Upper lobe of left lung (tissue), 6 donors: ENCODE results near the gene SLC26A11. TPM values are rescaled to one million over a fixed set of nuclear protein-coding genes. Genes with fewer than 3 reads are reported as not detected.

ENCODE experiments used
- ATAC-seq, 2 donors: fragments of 200-7000 bp; cut with Tn5 transposase; one replicate each; pipeline ENCODE4 v1.9.1; 2022; ENCODE audit warnings: mild to moderate bottlenecking in 2 of 2, moderate library complexity in 2 of 2; ENCODE audit not compliant: low FRiP score in 2 of 2
- DNase-seq, 2 donors: peaks; one replicate each; pipeline ENCODE4 v3.0.0-alpha.2; 2019 to 2020
- H3K27ac ChIP-seq, 4 donors: fragments of 200-600 bp; sonication (generic); one replicate each; pipeline ENCODE4 v1.5.1; 2016 to 2019
- H3K27me3 ChIP-seq, 4 donors: fragments of 200-600 bp; sonication (generic); one replicate each; pipeline ENCODE4 v1.5.1; 2017 to 2019
- H3K36me3 ChIP-seq, 4 donors: fragments of 200-600 bp; sonication (generic); one replicate each; pipeline ENCODE4 v1.5.1; 2016 to 2019
- H3K4me1 ChIP-seq, 4 donors: fragments of 200-600 bp; sonication (generic); one replicate each; pipeline ENCODE4 v1.5.1; 2018 to 2019
- H3K4me3 ChIP-seq, 4 donors: fragments of 200-600 bp; sonication (generic); one replicate each; pipeline ENCODE4 v1.5.1; 2017 to 2019; ENCODE audit warnings: mild to moderate bottlenecking in 2 of 4, moderate library complexity in 1 of 4
- H3K9me3 ChIP-seq, 4 donors: fragments of 200-600 bp; sonication (generic); one replicate each; pipeline ENCODE4 v1.5.1; 2018 to 2019
- EP300 ChIP-seq, 4 donors: sonication (generic); formaldehyde crosslinking; IDR thresholded peaks; one replicate each; pipeline ENCODE4 v1.5.1; 2017; ENCODE audit warnings: antibody characterized with exemption in 4 of 4, control low read depth in 2 of 4
- POLR2A ChIP-seq, 4 donors: fragments of 450-650 bp; IDR thresholded peaks; one replicate each; pipeline ENCODE4 v1.5.1; 2016 to 2017; ENCODE audit warnings: antibody characterized with exemption in 4 of 4, mild to moderate bottlenecking in 2 of 4
- POLR2AphosphoS5 ChIP-seq, 2 donors: sonication (generic); formaldehyde crosslinking; IDR thresholded peaks; one replicate each; pipeline ENCODE4 v1.5.1; 2017; ENCODE audit warnings: antibody characterized with exemption in 2 of 2
- WGBS, 2 donors: methylation state at CpG; one replicate each; pipeline ENCODE4 v1.1.5; 2017 to 2018; 5-methylcytosine and 5-hydroxymethylcytosine counted together
- total RNA-seq, 6 donors: library from RNA; depleted of rRNA in 4 of 6; stranded (reverse); fragments of >200 nt in 4 of 6; gene quantifications; one replicate each; pipeline versions ENCODE4 v1.1.0 to v1.2.1, GENCODE V29; 2016 to 2021
- TF ChIP-seq, protein P1 (sequence below), 6 experiments: fragments of 450-650 bp in 4 of 6; fragments of 200-600 bp in 2 of 6; sonication (generic) in 2 of 6; IDR thresholded peaks; one replicate each; pipeline ENCODE4 v1.5.1; 2016 to 2019; ENCODE audit warnings: antibody characterized with exemption in 6 of 6
- donor health status: DM: no; HTN: no; CAD: no; lungs with moderate emphysema.
- donor health status: DM: no; HTN: yes; CAD: no; lungs with severe emphysema.

Gene SLC26A11
- total RNA-seq, 6 donors from 2014 or later, result 14.8 to 162 (median 43.1) TPM

GRCh38 chr17:80223838-80224497 lies 3.7 kb downstream of the SLC26A11 start:
- 72 to 94% methylated on average over 11 of the region's 11 CpGs for WGBS, 2 donors
- TF ChIP-seq EP300 (IDR thresholded peaks at IDR 0.05) (no peak), POLR2A (IDR thresholded peaks at IDR 0.05) (no peak), POLR2AphosphoS5 (IDR thresholded peaks at IDR 0.05) (no peak)
- TF ChIP-seq, protein P1, sequence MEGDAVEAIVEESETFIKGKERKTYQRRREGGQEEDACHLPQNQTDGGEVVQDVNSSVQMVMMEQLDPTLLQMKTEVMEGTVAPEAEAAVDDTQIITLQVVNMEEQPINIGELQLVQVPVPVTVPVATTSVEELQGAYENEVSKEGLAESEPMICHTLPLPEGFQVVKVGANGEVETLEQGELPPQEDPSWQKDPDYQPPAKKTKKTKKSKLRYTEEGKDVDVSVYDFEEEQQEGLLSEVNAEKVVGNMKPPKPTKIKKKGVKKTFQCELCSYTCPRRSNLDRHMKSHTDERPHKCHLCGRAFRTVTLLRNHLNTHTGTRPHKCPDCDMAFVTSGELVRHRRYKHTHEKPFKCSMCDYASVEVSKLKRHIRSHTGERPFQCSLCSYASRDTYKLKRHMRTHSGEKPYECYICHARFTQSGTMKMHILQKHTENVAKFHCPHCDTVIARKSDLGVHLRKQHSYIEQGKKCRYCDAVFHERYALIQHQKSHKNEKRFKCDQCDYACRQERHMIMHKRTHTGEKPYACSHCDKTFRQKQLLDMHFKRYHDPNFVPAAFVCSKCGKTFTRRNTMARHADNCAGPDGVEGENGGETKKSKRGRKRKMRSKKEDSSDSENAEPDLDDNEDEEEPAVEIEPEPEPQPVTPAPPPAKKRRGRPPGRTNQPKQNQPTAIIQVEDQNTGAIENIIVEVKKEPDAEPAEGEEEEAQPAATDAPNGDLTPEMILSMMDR (IDR thresholded peaks at IDR 0.05), result no peak
- Histone ChIP-seq H3K27me3 (no peaks in the 10 kb centered on the region), H3K36me3 (peaks cover 0 to 28% (median 13%) of the 10 kb centered on the region in 4 donors), H3K4me1 (peaks cover 13 to 30% (median 20%) of the 10 kb centered on the region in 4 donors), H3K4me3 (no peak overlapping the region), H3K9me3 (no peaks in the 10 kb centered on the region), H3K27ac (no peak overlapping the region)
- DNase-seq (no peak), ATAC-seq (no peak)

- H3K4me3 ChIP-seq, result no peak overlapping the region
- no peaks in the 10 kb centered on the region for H3K9me3 ChIP-seq
- no peak for DNase-seq
- no peak overlapping the region for H3K27ac ChIP-seq
- no peaks in the 10 kb centered on the region for H3K27me3 ChIP-seq
- peaks cover 8 to 23% (median 14%) of the 10 kb centered on the region in 4 donors for H3K4me1 ChIP-seq
- no peak for ATAC-seq
- WGBS, 2 donors, result 85 to 86% methylated on average over 6 of the region's 6 CpGs
- no peak for TF ChIP-seq EP300 (IDR thresholded peaks at IDR 0.05)
- TF ChIP-seq, protein P1 (IDR thresholded peaks at IDR 0.05), result no peak
- TF ChIP-seq POLR2AphosphoS5 (IDR thresholded peaks at IDR 0.05), result no peak
- TF ChIP-seq POLR2A (IDR thresholded peaks at IDR 0.05), result no peak
- H3K36me3 ChIP-seq, result peaks cover 0 to 32% (median 14%) of the 10 kb centered on the region in 4 donors
Observed at GRCh38 chr17:80224683-80225082, 4.5 kb downstream of the SLC26A11 start.

GRCh38 chr17:80225230-80225629 lies 5.0 kb downstream of the SLC26A11 start:
- H3K9me3 ChIP-seq, result no peaks in the 10 kb centered on the region
- H3K36me3 ChIP-seq, result peaks cover 0 to 33% (median 14%) of the 10 kb centered on the region in 4 donors
- 87% methylated on average over 3 to 6 of the region's 6 CpGs for WGBS, 2 donors
- H3K4me3 ChIP-seq, result no peak overlapping the region
- no peak for ATAC-seq
- H3K27me3 ChIP-seq, result no peaks in the 10 kb centered on the region
- DNase-seq, result no peak
- TF ChIP-seq POLR2AphosphoS5 (IDR thresholded peaks at IDR 0.05) (no peak), POLR2A (IDR thresholded peaks at IDR 0.05) (no peak), EP300 (IDR thresholded peaks at IDR 0.05) (no peak)
- TF ChIP-seq, protein P1 (IDR thresholded peaks at IDR 0.05), result no peak
- no peak overlapping the region for H3K27ac ChIP-seq
- peaks cover 8 to 20% (median 13%) of the 10 kb centered on the region in 4 donors for H3K4me1 ChIP-seq

DNA sequence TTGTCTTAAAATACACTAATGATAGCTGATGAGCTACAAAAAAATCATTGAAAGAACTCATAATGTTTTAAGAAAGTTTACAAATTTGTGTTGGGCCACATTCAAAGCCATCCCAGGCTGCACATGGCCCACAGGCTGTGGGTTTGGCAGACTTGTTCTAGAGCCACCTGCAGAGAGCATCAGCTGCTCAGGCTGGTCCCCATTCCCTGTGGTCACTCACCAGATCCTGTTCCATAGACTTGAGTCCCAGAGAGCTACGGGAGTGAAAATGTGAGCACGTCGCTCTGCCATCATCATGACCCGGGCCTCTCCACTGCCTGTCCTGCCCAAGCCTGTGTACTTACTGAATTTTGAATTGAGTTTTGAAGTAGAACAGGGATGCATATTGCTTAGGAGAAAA lies 6.9 kb downstream of the SLC26A11 start:
- Histone ChIP-seq H3K4me3 (no peak overlapping the region), H3K27ac (no peak overlapping the region), H3K27me3 (no peaks in the 10 kb centered on the region), H3K36me3 (peaks cover 0 to 43% (median 16%) of the 10 kb centered on the region in 4 donors), H3K4me1 (peaks cover 0 to 4% (median under 1%) of the 10 kb centered on the region in 4 donors), H3K9me3 (peaks cover 3 to 6% (median 5%) of the 10 kb centered on the region in 4 donors)
- WGBS, 2 donors, result 87 to 98% methylated on average over 4 of the region's 4 CpGs
- TF ChIP-seq POLR2A (IDR thresholded peaks at IDR 0.05) (no peak), EP300 (IDR thresholded peaks at IDR 0.05) (no peak)
- ATAC-seq, result no peak
- DNase-seq, result no peak

GRCh38 chr17:80227666-80228065 lies 7.4 kb downstream of the SLC26A11 start:
- ATAC-seq (no peak), DNase-seq (no peak)
- H3K27ac ChIP-seq, result no peak overlapping the region
- no peaks in the 10 kb centered on the region for H3K27me3 ChIP-seq
- 93 to 95% methylated on average over 9 to 11 of the region's 11 CpGs for WGBS, 2 donors
- H3K4me3 ChIP-seq, result no peak overlapping the region
- H3K4me1 ChIP-seq, result peaks cover 0 to 4% (median 0%) of the 10 kb centered on the region in 4 donors
- H3K36me3 ChIP-seq, result peaks cover 0 to 48% (median 20%) of the 10 kb centered on the region in 4 donors
- peaks cover 7 to 11% (median 10%) of the 10 kb centered on the region in 4 donors for H3K9me3 ChIP-seq
- TF ChIP-seq EP300 (IDR thresholded peaks at IDR 0.05) (no peak), POLR2AphosphoS5 (IDR thresholded peaks at IDR 0.05) (no peak), POLR2A (IDR thresholded peaks at IDR 0.05) (no peak)
- TF ChIP-seq, protein P1 (IDR thresholded peaks at IDR 0.05), result no peak
